Measurements from ENCODE around the gene ERBB4.
"Not testable (repeated sequence)": the region's sequence is repeated elsewhere in the genome, so short reads cannot be mapped to it uniquely, and the experiment has no call there.

Gene ERBB4

DNA sequence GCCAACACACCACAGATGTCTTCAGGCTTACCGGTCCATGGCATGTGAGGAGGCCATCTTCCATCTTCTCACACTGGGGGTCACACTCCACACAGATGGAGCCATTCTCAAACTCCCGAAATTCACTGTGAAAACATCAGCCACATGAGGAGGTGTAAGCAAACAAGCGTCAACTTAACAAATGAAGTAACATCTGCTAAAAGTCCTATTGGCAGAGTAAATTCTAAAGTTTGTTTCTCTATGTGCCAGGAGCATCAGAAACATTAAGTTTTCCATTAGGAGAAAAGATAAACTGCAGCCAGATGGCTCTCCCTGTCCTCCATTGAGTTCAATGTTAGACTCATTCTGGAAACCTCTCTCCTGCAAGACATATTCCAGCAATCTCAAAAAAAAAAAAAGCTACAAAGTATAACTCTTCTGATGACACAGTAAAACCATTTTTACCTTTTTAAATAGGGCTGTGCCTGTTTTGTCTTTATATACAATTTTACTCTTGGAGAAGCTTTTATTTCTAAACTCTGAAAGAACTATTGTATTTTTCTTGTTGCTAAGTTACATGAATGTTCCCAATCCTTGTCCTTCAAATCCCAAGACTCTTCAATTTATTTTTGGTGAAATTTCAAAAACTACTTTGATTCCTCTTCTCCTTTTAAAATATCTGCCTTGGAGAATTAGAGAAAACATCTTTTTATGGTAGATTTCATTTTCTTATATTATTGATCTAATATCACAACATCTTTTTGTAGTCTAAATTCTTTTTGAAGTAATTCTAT, 865.3 kb downstream of the ERBB4 start:
- DNase-seq, result no peak

- DNase-seq, result no peak
Measured at GRCh38 chr2:211671977-211672376, 866.6 kb downstream of the ERBB4 start.

DNA sequence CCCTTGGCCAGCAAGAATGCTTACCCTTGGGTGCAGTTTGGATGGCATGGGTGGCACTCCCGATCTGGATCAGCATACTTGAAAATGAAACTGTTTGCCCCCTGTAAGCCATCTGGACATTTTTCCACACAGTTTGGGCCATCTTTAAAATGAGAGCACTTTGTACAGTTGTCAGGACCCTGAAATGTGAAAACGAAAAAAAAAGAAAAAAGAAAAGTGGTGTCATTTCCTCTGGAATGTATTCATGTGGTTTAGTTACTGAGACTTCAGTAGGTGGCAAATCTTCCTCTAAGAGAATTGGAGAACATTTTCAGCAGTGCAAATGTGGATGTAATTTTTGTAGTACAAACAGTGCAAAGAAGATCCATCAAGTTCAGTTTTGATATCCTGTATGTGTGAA, 873.3 kb downstream of the ERBB4 start:
- DNase-seq, result no peak

- no peak for DNase-seq
Measured at GRCh38 chr2:211664321-211664720, 874.3 kb downstream of the ERBB4 start.

DNA sequence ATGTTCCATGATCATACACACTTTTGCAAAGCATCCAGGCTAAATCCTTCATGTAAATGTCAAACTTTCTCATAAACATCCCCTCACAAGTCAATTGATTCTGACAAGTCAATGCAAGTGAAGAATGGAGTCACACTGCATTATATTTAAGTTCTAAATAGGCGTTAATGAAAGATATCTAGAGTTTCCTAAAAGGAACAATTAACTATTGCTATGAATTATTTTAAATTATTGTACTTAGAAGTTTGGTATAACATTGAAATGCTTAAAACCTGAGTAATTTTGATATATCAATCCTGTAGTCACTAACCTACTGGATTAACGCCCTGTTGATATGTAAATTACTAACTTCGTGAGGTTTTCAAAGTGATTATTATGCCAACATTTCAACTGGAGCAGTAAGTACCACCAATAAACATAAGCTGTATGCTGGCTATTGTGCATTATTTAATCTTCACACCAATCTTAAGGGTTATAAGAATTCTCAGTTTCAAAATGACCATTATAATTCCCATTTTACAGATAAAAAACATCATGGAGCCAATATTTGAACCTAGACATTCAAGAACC, 884.3 kb downstream of the ERBB4 start:
- no peak for DNase-seq

GRCh38 chr2:211652327-211652726, 886.3 kb downstream of the ERBB4 start:
- no peak for DNase-seq

GRCh38 chr2:211649331-211649730, 889.3 kb downstream of the ERBB4 start:
- DNase-seq, result no peak

GRCh38 chr2:211631503-211631902, 907.1 kb downstream of the ERBB4 start:
- no peak for DNase-seq

- DNase-seq, result no peak
Measured at GRCh38 chr2:211623096-211623495, 915.5 kb downstream of the ERBB4 start.

- DNase-seq, result no peak
Measured at GRCh38 chr2:211620986-211621385, 917.6 kb downstream of the ERBB4 start.

GRCh38 chr2:211617803-211618202, 920.8 kb downstream of the ERBB4 start:
- DNase-seq, result no peak

- DNase-seq, result no peak
Measured at GRCh38 chr2:211611621-211612020, 927.0 kb downstream of the ERBB4 start.

DNA sequence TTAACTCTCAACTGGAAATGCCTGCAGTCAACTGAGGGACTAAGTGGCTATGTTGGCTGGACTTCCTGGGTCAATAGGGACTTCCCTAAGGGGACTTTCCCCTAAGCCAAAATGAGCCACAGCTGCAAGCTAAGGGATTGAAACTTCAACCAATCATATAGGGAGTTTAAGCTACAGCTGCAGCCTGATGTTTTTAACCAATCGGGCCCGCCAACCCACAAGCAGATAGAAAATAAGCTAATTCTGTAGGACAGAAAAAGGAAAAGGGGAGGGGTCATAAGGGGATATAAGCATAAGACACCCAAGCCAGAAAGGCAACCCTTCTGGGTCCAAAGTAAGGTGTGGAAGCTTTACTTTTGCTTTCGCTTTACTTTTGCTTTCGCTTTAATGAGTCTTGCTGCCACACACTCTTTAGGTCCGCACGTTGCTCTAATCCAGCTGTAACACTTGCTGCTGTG, 927.5 kb downstream of the ERBB4 start:
- DNase-seq, result no peak

GRCh38 chr2:211609127-211609526, 929.5 kb downstream of the ERBB4 start:
- no peak for DNase-seq

DNA sequence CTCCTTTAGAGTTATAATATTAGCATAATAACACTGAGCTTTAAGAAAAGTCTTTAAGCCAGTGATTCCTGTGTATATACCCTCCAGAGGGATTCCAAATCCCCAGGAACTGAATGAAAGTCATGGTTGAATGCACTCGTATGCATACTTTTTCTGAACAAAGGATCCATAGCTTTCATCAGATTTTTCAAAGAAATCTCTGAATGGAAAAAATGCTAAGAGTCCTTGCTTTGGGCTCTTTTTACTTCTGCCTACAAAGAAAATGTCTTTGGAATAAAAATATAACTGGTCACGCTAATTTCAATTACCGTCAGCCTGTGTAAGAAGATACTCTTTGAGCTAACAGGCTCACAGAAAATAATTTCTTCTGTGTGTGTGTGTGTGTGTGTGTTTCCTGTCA, 939.5 kb downstream of the ERBB4 start:
- no peak for DNase-seq

DNA sequence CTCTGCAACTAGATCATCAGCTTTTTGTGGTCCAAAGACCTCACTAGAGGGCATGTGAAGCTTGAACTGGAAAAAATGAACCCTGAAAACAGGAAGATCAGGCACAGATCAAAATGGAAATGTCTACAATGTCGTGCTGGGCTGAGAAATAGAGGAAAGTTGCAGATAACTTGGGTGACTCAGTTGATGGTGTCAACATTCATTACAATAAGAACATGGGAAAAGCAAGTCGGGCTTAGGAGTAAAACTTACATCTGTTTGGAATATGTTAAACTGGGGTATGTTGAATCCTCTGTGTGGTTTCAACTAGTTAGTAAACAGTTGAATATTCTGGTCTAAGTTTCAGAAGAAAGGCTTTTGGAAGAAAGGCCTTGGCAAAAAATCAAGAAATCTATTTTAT, 940.4 kb downstream of the ERBB4 start:
- no peak for DNase-seq

DNA sequence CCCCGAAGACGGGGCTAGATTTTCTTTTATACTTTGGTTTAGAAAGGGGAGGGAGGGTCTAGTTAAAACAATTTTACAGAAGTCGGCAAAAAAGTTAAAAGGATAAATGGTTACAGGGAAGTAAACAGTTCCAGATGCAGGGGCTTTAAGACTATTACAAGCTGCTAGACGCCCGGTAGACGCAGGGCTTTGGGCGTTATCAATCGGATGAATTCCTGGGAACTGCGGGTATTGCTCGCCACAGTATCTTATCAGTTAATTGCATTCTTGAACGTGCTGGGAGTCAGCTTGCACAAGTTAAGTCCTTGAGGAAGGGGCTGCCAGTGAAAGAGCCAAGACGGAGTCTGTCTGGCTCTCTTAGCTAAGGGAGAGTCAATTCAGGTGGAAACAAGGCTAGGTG, 946.6 kb downstream of the ERBB4 start:
- DNase-seq, result not testable (repeated sequence)

DNA sequence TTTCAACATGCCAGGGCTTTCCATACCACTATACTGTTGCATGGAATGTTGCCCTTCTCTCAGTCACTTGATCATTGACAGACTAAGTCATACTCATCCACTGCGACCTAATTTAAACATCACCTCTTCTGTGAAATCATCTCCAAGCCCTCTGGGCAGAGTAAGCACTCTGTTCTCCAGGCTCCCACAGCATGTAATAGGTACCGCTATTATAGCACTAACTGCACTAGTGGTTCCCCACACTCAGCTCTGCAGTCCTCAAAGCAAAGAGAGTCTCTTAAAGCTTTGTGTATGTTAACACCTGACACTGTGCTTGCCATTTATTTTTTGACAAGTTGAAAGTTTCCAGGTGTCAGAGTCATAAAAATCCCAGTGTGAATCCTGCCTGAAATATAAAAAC, 947.2 kb downstream of the ERBB4 start:
- DNase-seq, result no peak

- DNase-seq, result no peak
Measured at GRCh38 chr2:211568439-211568838, 970.2 kb downstream of the ERBB4 start.

GRCh38 chr2:211564441-211564840, 974.2 kb downstream of the ERBB4 start:
- DNase-seq, result no peak

GRCh38 chr2:211545582-211545981, 993.0 kb downstream of the ERBB4 start:
- DNase-seq, result no peak

DNA sequence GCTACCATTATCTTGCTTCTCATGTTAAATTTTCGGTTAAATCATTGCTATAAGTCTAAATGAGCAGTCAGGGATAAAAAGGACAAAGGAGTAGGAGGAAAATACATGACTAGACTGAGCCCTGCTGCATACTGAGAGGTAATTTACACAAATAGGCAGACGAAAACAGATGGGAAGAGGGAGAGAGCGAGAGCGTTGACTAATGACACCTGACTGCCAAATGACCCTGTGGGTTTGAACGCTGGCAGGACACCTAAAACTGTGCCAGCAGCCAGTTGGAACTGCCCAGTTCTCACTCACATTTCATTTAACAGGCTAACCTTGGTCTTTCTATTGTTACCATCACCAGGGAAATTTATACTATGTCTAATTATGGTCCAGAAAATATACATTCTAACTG, 1004.0 kb downstream of the ERBB4 start:
- peak; percentile 51 for DNase-seq

- not testable (repeated sequence) for DNase-seq
Measured at GRCh38 chr2:211524248-211524647, 1014.4 kb downstream of the ERBB4 start.

DNA sequence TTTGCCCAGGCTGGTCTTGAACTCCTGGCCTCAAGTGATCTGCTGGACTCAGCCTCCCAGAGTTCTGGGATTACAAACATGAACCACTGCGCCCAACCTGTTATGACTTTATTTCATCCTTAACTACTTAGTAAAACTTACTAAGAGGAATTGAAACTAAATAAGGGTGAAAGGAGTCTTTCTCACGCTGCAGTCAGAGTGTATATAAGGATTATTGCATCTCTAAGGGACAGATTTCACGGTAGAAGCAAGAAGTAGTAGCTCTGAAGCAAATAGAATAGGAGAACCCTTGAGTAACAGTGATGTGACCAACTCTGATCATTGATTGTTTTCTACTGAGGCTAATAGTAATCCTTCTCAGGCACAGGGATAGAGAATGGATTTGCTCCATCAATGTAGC, 1022.1 kb downstream of the ERBB4 start:
- DNase-seq, result no peak

DNA sequence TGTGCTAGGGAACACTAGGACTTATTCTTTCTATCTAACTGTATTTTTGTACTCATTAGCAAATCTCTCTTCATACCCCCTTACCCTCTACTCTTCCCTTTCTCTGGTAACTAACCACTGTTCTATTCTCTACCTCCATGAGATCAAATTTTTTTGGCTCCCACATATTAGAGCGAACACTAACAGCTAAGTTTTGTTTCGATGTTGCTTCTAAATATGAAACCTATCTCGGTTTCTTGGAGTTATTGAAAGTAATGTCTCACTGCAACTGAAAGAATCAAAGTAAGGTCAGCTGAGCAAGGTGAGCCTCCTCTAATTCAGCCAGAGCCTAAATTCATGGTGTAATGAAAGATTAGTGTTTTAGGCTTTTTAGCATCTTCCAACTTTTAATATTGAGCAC, 1024.6 kb downstream of the ERBB4 start:
- DNase-seq, result no peak
